NCI-H1417 (cell line): ENCODE measurements around the gene ZBTB12.
A peak's percentile ranks its signal among the peaks of the same experiment; 100 is the strongest.

Experiments
- DNase-seq, 3 experiments: peaks; one replicate each; lab custom pipeline; 2025; lab: John Stamatoyannopoulos, UW

ZBTB12 gene

DNA sequence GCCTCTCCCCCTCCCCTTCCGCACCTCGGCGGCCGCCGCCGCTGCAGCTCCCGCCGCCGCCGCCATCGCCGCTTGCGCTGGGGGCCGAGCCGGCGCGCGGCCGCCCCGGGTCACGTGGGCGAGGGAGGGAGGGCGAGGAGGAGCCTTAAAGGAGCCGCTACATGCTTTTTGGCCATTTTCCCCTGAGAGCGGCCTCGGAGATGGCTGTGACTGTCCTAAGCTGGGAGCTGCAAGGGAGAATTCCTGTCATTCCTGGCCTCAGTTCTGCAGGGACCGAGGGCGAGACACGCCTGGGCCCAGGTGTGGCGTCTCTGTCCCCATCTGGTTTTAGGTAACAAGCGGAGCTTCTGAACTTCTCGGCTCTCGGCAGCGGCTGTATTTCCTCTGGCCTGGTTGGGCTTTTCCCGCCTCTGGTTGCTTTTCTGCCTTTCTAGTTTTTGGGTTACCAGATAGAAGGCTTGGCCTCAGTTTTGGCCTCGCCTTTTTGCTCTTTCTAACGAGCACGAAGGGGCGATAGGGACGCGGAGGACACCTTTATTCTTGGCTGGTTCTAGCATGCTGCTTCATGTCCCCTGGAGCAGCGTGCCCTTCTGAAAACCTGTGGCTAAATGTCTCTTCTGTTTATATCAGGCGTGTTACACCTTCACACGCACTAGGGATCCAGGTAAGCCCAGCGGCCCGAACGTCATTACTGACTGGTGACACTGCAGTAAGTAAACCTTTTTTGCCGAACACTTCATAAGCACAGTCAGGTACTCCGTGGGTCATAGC is 4.1 kb downstream of the ZBTB12 start, which contains the start of gene EHMT2:
Gene EHMT2, minus strand, starts transcription at position 87 of the 771 bp plus-strand sequence. Its CDS starts 21 bp downstream, at position 66.
- DNase-seq = peak; percentile 83 to 85 (median 85)

- peak in 1 of 3 experiments; percentile 46 for DNase-seq
Observed at GRCh38 chr6:31896856-31897611, 4.9 kb downstream of the ZBTB12 start.

GRCh38 chr6:31896493-31896855 is 5.4 kb downstream of the ZBTB12 start:
- DNase-seq = no peak

DNA sequence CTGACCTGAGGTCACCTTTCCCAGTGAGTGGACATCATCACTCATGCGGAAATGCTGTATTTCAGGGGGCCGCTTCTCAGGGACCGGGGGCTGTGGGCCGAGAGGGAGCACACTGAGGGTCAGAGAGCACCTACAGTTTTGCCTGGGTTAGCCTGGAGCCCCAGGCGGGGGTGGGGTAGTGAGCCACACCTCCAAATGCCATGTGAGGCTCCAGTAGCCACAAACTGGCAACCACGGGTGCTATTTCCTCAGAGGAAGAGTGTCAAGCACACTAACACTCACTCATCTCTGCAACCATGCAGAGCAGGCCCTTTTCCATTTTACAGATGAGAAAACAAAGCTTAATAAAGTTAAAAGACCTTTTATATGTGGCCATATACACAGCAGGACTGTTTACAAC is 9.1 kb downstream of the ZBTB12 start:
- DNase-seq = no peak

- no peak for DNase-seq
Observed at GRCh38 chr6:31889331-31889972, 12.4 kb downstream of the ZBTB12 start.

- peak in 2 of 3 experiments; percentile 5 to 16 for DNase-seq
Observed at GRCh38 chr6:31888276-31889258, 13.3 kb downstream of the ZBTB12 start.

DNA sequence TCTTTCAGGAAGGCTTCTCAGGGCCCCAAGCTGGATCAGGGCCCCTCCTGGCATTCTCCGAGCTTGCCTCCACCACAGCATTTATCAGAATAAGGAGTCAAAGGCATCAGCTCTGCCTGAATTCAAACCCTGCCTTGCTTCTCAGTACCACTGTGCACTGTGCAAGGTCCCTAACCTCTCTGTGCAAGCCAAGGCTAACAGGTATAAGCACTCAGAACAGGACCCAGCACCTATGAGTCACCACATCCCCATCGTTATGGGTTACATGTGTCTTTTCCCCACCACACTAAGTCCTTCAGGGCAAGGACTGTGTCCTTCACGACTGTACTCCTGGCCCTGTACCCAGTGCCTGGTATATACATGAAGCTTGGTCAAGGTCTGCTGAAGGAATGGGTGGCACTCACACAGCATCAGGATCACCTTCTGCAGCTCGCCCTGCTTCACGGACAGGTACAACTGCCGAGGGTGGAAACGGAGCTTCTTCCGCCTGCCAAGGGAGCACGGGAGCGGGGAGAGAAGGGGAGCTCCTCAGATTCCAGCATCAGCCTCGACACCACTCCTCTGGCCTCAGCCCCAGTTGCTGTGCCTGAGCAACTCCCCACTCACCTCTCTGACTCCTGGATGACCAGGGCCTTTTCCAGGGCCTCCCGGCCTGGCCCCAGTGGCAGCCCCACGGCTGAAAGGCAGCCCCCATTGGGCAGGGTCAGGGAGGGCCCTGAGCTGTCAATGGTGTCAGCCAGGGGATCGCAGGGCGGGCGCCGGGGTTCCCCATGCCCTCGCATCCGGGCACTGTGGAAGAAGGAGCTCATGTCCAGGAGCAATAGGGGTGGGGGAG is 14.5 kb downstream of the ZBTB12 start:
- DNase-seq = no peak

- DNase-seq = no peak
Observed at GRCh38 chr6:31886541-31886991, 15.3 kb downstream of the ZBTB12 start.

- no peak for DNase-seq
Observed at GRCh38 chr6:31884528-31885035, 17.3 kb downstream of the ZBTB12 start.

- no peak for DNase-seq
Observed at GRCh38 chr6:31883676-31884075, 18.2 kb downstream of the ZBTB12 start.

DNA sequence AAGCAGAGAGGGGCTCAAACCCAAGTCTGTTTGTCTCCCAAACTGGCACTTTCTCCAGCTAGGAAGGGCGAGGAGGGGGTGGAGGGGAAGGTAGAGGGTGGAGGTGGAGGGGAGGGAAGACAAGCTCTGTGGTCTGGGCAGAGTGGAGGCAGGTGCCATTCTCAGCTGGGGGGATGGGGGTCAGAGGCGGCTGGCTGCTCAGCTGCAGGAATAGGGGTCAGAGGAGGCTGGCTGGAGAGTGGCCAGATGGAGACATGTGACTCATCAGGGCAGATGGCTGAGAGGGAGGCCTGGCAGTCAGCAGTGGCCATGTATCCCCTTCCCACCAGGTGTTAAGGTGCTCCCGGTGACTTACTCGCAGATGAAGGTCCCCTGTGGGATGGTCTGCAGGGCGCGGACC is 19.5 kb downstream of the ZBTB12 start:
- peak in 1 of 3 experiments; percentile 12 for DNase-seq

DNA sequence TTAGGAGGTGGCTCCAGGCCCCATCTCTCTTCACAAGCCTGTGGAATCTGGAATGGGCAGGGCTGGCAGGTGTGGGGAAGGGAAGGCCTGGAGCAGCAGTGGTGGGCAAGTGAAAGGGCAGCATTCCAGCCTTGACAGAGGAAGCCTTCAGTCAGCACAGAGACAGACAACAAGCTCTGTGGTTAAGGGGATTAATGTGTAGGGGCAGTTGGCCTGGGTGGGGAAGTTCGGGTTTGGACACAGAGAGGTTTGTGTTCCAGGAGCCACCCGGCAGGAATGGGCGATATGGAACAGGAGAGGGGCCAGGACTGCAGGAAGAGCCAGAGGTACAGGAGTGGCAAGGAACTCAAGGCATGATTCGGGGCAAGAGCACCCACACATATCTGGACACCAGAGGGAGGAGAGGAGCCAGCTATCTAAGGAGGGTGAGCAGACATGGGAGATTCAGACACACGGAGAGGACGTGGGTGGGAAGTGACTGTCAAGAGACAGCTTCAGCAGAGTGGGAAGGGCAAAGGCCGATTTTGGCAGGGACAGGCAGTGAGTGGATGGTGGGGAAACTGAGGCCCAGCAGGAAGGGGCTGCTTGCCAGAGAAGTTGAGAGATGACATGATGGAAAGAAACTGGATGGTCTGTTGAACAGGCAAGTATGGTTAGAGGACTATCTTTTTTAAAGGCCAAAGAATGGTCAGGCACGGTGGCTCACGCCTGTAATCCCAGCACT is 20.6 kb downstream of the ZBTB12 start:
- DNase-seq = no peak

GRCh38 chr6:31880616-31881015 is 21.3 kb downstream of the ZBTB12 start:
- DNase-seq = no peak

- DNase-seq = no peak
Observed at GRCh38 chr6:31879901-31880300, 22.0 kb downstream of the ZBTB12 start.

GRCh38 chr6:31879143-31879542 is 22.7 kb downstream of the ZBTB12 start:
- no peak for DNase-seq

GRCh38 chr6:31878726-31879125 is 23.2 kb downstream of the ZBTB12 start, which contains the start of gene SLC44A4:
Gene SLC44A4, minus strand, starts transcription at chr6:31878997. Its CDS starts 17 bp downstream, at chr6:31878980.
- DNase-seq = no peak

- no peak for DNase-seq
Observed at GRCh38 chr6:31878222-31878621, 23.7 kb downstream of the ZBTB12 start.

DNA sequence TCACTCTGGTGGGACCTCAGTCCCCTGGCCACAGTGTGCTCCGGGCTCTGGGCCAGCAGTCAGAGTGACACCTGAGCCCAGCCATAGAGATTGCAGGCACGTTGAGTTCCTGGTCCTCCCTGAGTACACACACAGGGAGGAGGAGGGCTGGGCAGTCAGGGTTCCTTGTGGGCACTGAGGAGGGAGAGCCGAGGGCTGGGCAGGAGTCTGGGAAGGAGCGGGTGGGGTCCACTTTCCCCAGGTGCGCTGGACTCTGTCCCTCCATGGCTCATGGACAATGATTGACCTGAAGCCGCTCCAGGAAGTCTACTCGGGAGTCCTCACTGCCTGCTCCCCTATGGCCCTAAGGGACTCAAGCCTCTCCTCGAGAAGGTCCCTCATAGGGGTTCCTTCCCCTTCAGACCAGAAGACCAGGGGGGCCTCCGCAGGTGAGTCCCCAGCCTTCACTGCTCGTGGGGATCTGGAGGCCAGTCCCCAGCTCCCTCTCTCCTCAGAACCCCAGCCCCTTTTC is 24.2 kb downstream of the ZBTB12 start:
- DNase-seq = no peak

DNA sequence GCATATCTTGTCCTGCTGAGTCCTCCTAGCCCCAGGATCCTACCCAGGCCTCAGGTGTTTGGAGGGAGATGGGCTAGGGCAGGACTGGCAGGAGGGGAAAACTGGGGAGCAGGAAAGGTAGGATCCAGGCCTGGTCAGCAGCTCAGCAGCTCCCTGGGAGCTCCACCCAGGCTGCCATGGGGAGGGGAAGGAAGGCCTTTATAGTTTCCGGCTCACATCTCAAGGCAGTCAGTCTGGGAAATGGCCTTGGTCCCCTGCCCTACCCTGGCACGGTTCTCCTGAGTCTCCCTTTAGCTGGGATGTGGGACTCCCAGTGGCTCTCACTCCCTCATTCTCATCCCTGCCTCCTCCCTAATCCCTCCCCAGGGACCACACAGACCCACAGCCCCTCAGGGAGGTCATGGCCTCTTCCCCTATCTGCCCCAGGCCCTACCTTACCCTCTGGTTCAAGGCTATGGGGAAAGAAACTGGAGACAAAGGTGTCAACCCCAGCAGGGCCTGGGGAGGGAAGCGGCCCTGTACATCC is 24.7 kb downstream of the ZBTB12 start:
- DNase-seq = no peak
